Lower lobe of right lung (tissue), 2 donors: Measurements from ENCODE around the gene ITGA11. TPM values are rescaled to one million over a fixed set of nuclear protein-coding genes. Genes with fewer than 3 reads are reported as not detected.

Source experiments
- ATAC-seq, 2 donors: fragments of 200-7000 bp; cut with Tn5 transposase; one replicate each; pipeline ENCODE4 v1.9.1; 2020 to 2022; ENCODE audit warnings: mild to moderate bottlenecking in 2 of 2, moderate library complexity in 2 of 2
- DNase-seq: peaks from one replicate; pipeline ENCODE4 v3.0.0-alpha.2; 2020
- H3K27ac ChIP-seq: fragments of 200-600 bp; one replicate; pipeline ENCODE4 v1.8.0; 2022
- H3K27me3 ChIP-seq: fragments of 200-600 bp; one replicate; pipeline ENCODE4 v1.8.0; 2022; ENCODE audit warnings: low read depth
- H3K36me3 ChIP-seq: fragments of 200-600 bp; one replicate; pipeline ENCODE4 v1.8.0; 2022; ENCODE audit warnings: mild to moderate bottlenecking
- H3K4me1 ChIP-seq: fragments of 200-600 bp; one replicate; pipeline ENCODE4 v1.8.0; 2022
- H3K4me3 ChIP-seq: fragments of 200-600 bp; one replicate; pipeline ENCODE4 v1.8.0; 2022; ENCODE audit warnings: mild to moderate bottlenecking
- H3K9me3 ChIP-seq: fragments of 200-600 bp; one replicate; pipeline ENCODE4 v1.8.0; 2022
- CTCF ChIP-seq: fragments of 200-600 bp; IDR thresholded peaks from one replicate; pipeline ENCODE4 v1.8.0; 2022; ENCODE audit warnings: antibody characterized with exemption, mild to moderate bottlenecking
- intact Hi-C: fragments of 100-400 bp; cut with DNase I; formaldehyde crosslinking; loops from one replicate; pipeline ENCODE4 v1.11.0; 2022
- total RNA-seq: library from RNA; stranded (reverse); fragmentation: NEBNext Ultra II Directional; extraction: Animal tissue kit (Norgen Biotek cat#: 25700); gene quantifications from one replicate; pipeline ENCODE4 v1.2.1, GENCODE V29; 2021
- donor health status: DM: no; HTN: yes; CAD: no; lungs with severe emphysema.

ITGA11 gene
- total RNA-seq, 1 donor from 2014 or later, result 2.7 TPM

- TF ChIP-seq CTCF, result no peak
- H3K27ac ChIP-seq, result peak overlapping the region; percentile 98
- peaks cover 40% of the 10 kb centered on the region for H3K4me1 ChIP-seq
Measured at GRCh38 chr15:68274201-68274848, 157.6 kb downstream of the ITGA11 start.

GRCh38 chr15:68272721-68273271 lies 159.2 kb downstream of the ITGA11 start:
- ATAC-seq (no peak), DNase-seq (no peak)
- H3K9me3 ChIP-seq, result no peaks in the 10 kb centered on the region
- peaks cover 34% of the 10 kb centered on the region for H3K4me1 ChIP-seq
- H3K36me3 ChIP-seq, result no peaks in the 10 kb centered on the region
- TF ChIP-seq CTCF, result no peak
- H3K27ac ChIP-seq, result no peak overlapping the region
- intact Hi-C loops, result no loop called here
- no peaks in the 10 kb centered on the region for H3K27me3 ChIP-seq
- no peak overlapping the region for H3K4me3 ChIP-seq

More at GRCh38 chr15:68274201-68274848, 157.6 kb downstream of the ITGA11 start:
- DNase-seq, result no peak
- no peaks in the 10 kb centered on the region for H3K36me3 ChIP-seq
- no peaks in the 10 kb centered on the region for H3K9me3 ChIP-seq
- no peak for ATAC-seq
- intact Hi-C loops, result no loop called here
- H3K27me3 ChIP-seq, result no peaks in the 10 kb centered on the region
- no peak overlapping the region for H3K4me3 ChIP-seq

GRCh38 chr15:68271854-68272471 lies 160.0 kb downstream of the ITGA11 start:
- no peak overlapping the region for H3K4me3 ChIP-seq
- DNase-seq (no peak), ATAC-seq (no peak)
- H3K27me3 ChIP-seq, result no peaks in the 10 kb centered on the region
- intact Hi-C loops, result no loop called here
- no peak for TF ChIP-seq CTCF
- H3K9me3 ChIP-seq, result no peaks in the 10 kb centered on the region
- H3K27ac ChIP-seq, result peak overlapping the region; percentile 28
- peaks cover 33% of the 10 kb centered on the region for H3K4me1 ChIP-seq
- no peaks in the 10 kb centered on the region for H3K36me3 ChIP-seq

GRCh38 chr15:68268405-68268804 lies 163.6 kb downstream of the ITGA11 start:
- H3K27ac ChIP-seq, result no peak overlapping the region
- intact Hi-C loops, result no loop called here
- no peak for DNase-seq
- no peaks in the 10 kb centered on the region for H3K27me3 ChIP-seq
- H3K36me3 ChIP-seq, result no peaks in the 10 kb centered on the region
- ATAC-seq, result no peak
- no peaks in the 10 kb centered on the region for H3K9me3 ChIP-seq
- no peak for TF ChIP-seq CTCF
- peaks cover 12% of the 10 kb centered on the region for H3K4me1 ChIP-seq
- H3K4me3 ChIP-seq, result no peak overlapping the region

- Histone ChIP-seq H3K9me3 (no peaks in the 10 kb centered on the region), H3K4me1 (no peaks in the 10 kb centered on the region), H3K27ac (no peak overlapping the region), H3K27me3 (no peaks in the 10 kb centered on the region), H3K4me3 (no peak overlapping the region), H3K36me3 (no peaks in the 10 kb centered on the region)
- no peak for TF ChIP-seq CTCF
- DNase-seq (no peak), ATAC-seq (no peak)
- intact Hi-C loops, result no loop called here
Measured at GRCh38 chr15:68265674-68266073, 166.3 kb downstream of the ITGA11 start.
